Kidney epithelial cell (primary cell): Measurements from ENCODE around the gene TTLL12. TPM values are rescaled to one million over a fixed set of nuclear protein-coding genes. Genes with fewer than 3 reads are reported as not detected.
A peak's percentile ranks its signal among the peaks of the same experiment; 100 is the strongest.

Source experiments
- DNase-seq: peaks from one replicate; pipeline ENCODE4 v3.0.0-alpha.2; 2010; ENCODE audit warnings: low read depth
- H3K27me3 ChIP-seq: 2 replicates; pipeline ENCODE4 v1.6.0; 2011; ENCODE audit warnings: low read length; ENCODE audit not compliant: control insufficient read depth, insufficient read depth
- H3K36me3 ChIP-seq: 2 replicates; pipeline ENCODE4 v1.5.1; 2011; ENCODE audit warnings: low read length; ENCODE audit not compliant: control insufficient read depth, insufficient read depth
- H3K4me3 ChIP-seq: 2 replicates; pipeline ENCODE4 v1.5.1; 2011; ENCODE audit warnings: low read depth, mild to moderate bottlenecking, control low read depth, low read length
- CTCF ChIP-seq: IDR thresholded peaks from 2 replicates; pipeline ENCODE4 v1.5.1; 2011; ENCODE audit warnings: mild to moderate bottlenecking, moderate library complexity, low read length, control low read depth, inconsistent platforms; ENCODE audit not compliant: insufficient read depth, poor library complexity, severe bottlenecking
- total RNA-seq: library from RNA; depleted of rRNA; stranded (reverse); fragments of >200 nt; gene quantifications from 2 replicates; pipeline ENCODE4 v1.2.3, GENCODE V29; 2015

The TTLL12 gene
- total RNA-seq, 1 donor from 2014 or later, result 46.2 TPM

- H3K27me3 ChIP-seq, result no peaks in the 10 kb centered on the region
- H3K4me3 ChIP-seq, result no peak overlapping the region
- H3K36me3 ChIP-seq, result no peaks in the 10 kb centered on the region
- DNase-seq, result no peak
- no peak for TF ChIP-seq CTCF
Measured at GRCh38 chr22:43128116-43128515, 58.8 kb downstream of the TTLL12 start.

GRCh38 chr22:43127166-43127908 is 59.6 kb downstream of the TTLL12 start:
- Histone ChIP-seq H3K27me3 (no peaks in the 10 kb centered on the region), H3K36me3 (no peaks in the 10 kb centered on the region), H3K4me3 (no peak overlapping the region)
- DNase-seq, result no peak
- no peak for TF ChIP-seq CTCF

GRCh38 chr22:43126501-43127165 is 60.3 kb downstream of the TTLL12 start:
- no peaks in the 10 kb centered on the region for H3K27me3 ChIP-seq
- H3K36me3 ChIP-seq, result no peaks in the 10 kb centered on the region
- TF ChIP-seq CTCF, result no peak
- no peak overlapping the region for H3K4me3 ChIP-seq
- DNase-seq, result peak; percentile 82

GRCh38 chr22:43118953-43119458 is 67.9 kb downstream of the TTLL12 start:
- Histone ChIP-seq H3K27me3 (no peaks in the 10 kb centered on the region), H3K36me3 (no peaks in the 10 kb centered on the region), H3K4me3 (no peak overlapping the region)
- DNase-seq, result no peak
- TF ChIP-seq CTCF, result no peak

GRCh38 chr22:43118024-43118849 is 68.7 kb downstream of the TTLL12 start:
- no peaks in the 10 kb centered on the region for H3K27me3 ChIP-seq
- no peak overlapping the region for H3K4me3 ChIP-seq
- no peak for DNase-seq
- no peak for TF ChIP-seq CTCF
- H3K36me3 ChIP-seq, result no peaks in the 10 kb centered on the region
